Esophagus muscularis mucosa (tissue), 4 donors: ENCODE results near the gene CDH10.

Experiments used
- EP300 ChIP-seq: sonication (generic); formaldehyde crosslinking; IDR thresholded peaks from one replicate; pipeline ENCODE4 v1.6.1; 2017; ENCODE audit warnings: antibody characterized with exemption
- POLR2A ChIP-seq: fragments of 450-650 bp; IDR thresholded peaks from one replicate; pipeline ENCODE4 v1.6.1; 2017; ENCODE audit warnings: antibody characterized with exemption, moderate library complexity, mild to moderate bottlenecking, low read depth
- POLR2AphosphoS5 ChIP-seq, 2 donors: sonication (generic); formaldehyde crosslinking; IDR thresholded peaks; one replicate each; pipeline ENCODE4 v1.6.1; 2017; ENCODE audit warnings: antibody characterized with exemption in 2 of 2
- TF ChIP-seq, protein P1 (sequence below), 3 experiments: fragments of 200-600 bp in 2 of 3; fragments of 450-650 bp in 1 of 3; sonication (generic) in 2 of 3; IDR thresholded peaks; one replicate each; pipeline ENCODE4 v1.5.1; 2017 to 2019; ENCODE audit warnings: antibody characterized with exemption in 3 of 3, mild to moderate bottlenecking in 2 of 3, moderate library complexity in 1 of 3

DNA sequence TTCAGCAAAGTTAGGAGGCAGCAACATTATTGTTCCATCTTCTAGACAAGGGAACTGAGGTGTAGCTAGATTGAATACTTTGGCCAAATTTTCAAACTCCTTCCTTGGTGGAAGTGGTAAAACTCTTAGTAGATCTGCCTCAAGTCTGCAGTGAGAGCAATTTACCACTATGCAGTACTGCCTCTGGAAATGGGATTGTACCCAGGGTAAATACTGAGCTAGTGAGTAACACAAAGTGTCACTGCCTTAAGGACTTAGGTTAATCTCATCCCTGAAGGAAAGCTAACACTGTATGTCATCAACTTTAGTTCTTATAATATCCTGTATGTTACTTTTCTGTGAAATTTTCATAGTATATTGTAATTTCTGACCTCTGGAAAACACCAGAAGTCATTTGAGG is 13.9 kb downstream of the CDH10 start:
- TF ChIP-seq, protein P1, sequence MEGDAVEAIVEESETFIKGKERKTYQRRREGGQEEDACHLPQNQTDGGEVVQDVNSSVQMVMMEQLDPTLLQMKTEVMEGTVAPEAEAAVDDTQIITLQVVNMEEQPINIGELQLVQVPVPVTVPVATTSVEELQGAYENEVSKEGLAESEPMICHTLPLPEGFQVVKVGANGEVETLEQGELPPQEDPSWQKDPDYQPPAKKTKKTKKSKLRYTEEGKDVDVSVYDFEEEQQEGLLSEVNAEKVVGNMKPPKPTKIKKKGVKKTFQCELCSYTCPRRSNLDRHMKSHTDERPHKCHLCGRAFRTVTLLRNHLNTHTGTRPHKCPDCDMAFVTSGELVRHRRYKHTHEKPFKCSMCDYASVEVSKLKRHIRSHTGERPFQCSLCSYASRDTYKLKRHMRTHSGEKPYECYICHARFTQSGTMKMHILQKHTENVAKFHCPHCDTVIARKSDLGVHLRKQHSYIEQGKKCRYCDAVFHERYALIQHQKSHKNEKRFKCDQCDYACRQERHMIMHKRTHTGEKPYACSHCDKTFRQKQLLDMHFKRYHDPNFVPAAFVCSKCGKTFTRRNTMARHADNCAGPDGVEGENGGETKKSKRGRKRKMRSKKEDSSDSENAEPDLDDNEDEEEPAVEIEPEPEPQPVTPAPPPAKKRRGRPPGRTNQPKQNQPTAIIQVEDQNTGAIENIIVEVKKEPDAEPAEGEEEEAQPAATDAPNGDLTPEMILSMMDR (IDR thresholded peaks at IDR 0.05), result no peak
- TF ChIP-seq POLR2A (no peak), POLR2AphosphoS5 (IDR thresholded peaks at IDR 0.05) (no peak), EP300 (no peak)
